ENCODE measurements around the gene ABHD17C.

DNA sequence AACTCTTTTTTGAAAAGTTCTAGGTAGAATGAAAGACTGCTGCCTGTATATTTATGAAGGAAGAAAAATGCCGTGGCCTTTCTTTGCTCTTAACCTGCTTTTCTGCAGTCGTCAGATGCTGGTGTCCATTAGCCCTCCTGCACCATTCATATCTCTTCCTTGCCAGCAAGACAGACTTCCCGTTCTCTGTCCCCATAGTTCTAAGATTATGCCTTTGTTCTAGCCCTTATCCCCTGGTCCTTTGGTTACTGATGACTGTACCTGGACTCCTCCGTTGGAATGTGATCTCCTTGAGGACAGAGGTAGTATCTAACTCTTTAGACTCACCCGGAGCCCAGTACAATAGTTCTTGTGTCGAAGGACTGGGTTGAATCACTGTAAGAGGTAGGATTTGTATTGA is 16.8 kb downstream of the ABHD17C start:
- TF ChIP-seq EZH2phosphoT487 (IDR thresholded peaks at IDR 0.05; ENCODE audit: insufficient read depth, low read depth) (no peak), EZH2 (IDR thresholded peaks at IDR 0.05; ENCODE audit: insufficient read depth, poor library complexity, severe bottlenecking) (no peak)

Data from GM23248 (cell line).